ENCODE results near the gene NADK2.

Gene NADK2

GRCh38 chr5:36160617-36161016 lies 81.1 kb downstream of the NADK2 start:
- Histone ChIP-seq H3K9ac (ENCODE audit: low read depth, low read length) (no peak overlapping the region), H3K4me3 (ENCODE audit: low read length) (no peak overlapping the region), H3K36me3 (ENCODE audit: insufficient read depth, low read length) (peaks cover 100% of the 10 kb centered on the region), H3K9me3 (ENCODE audit: insufficient read depth, low read depth, low read length) (no peaks in the 10 kb centered on the region), H3K27ac (ENCODE audit: low read depth, low read length) (no peak overlapping the region), H3K4me1 (ENCODE audit: insufficient read depth, low read length) (no peaks in the 10 kb centered on the region), H3K27me3 (ENCODE audit: insufficient read depth, low read length) (no peaks in the 10 kb centered on the region)
- 95% methylated on average over 3 of the region's 3 CpGs for WGBS

GRCh38 chr5:36158144-36158543 lies 83.6 kb downstream of the NADK2 start:
- Histone ChIP-seq H3K9ac (ENCODE audit: low read depth, low read length) (no peak overlapping the region), H3K36me3 (ENCODE audit: insufficient read depth, low read length) (peaks cover 100% of the 10 kb centered on the region), H3K9me3 (ENCODE audit: insufficient read depth, low read depth, low read length) (no peaks in the 10 kb centered on the region), H3K27ac (ENCODE audit: low read depth, low read length) (no peak overlapping the region), H3K27me3 (ENCODE audit: insufficient read depth, low read length) (no peaks in the 10 kb centered on the region), H3K4me1 (ENCODE audit: insufficient read depth, low read length) (no peaks in the 10 kb centered on the region), H3K4me3 (ENCODE audit: low read length) (no peak overlapping the region)
- 98% methylated on average over 2 of the region's 2 CpGs for WGBS

- Histone ChIP-seq H3K4me1 (ENCODE audit: insufficient read depth, low read length) (no peaks in the 10 kb centered on the region), H3K27ac (ENCODE audit: low read depth, low read length) (no peak overlapping the region), H3K27me3 (ENCODE audit: insufficient read depth, low read length) (no peaks in the 10 kb centered on the region), H3K36me3 (ENCODE audit: insufficient read depth, low read length) (peaks cover 85% of the 10 kb centered on the region), H3K9ac (ENCODE audit: low read depth, low read length) (no peak overlapping the region), H3K9me3 (ENCODE audit: insufficient read depth, low read depth, low read length) (no peaks in the 10 kb centered on the region), H3K4me3 (ENCODE audit: low read length) (no peak overlapping the region)
- 72% methylated on average over 1 of the region's 1 CpG for WGBS
These were observed 85.1 kb downstream of the NADK2 start for GRCh38 chr5:36156619-36157018.

GRCh38 chr5:36156121-36156601 lies 85.6 kb downstream of the NADK2 start:
- no peaks in the 10 kb centered on the region for H3K4me1 ChIP-seq (ENCODE audit: insufficient read depth, low read length)
- H3K9me3 ChIP-seq (ENCODE audit: insufficient read depth, low read depth, low read length): no peaks in the 10 kb centered on the region
- H3K36me3 ChIP-seq (ENCODE audit: insufficient read depth, low read length): peaks cover 80% of the 10 kb centered on the region
- no peak overlapping the region for H3K9ac ChIP-seq (ENCODE audit: low read depth, low read length)
- 94% methylated on average over 4 of the region's 4 CpGs for WGBS
- H3K4me3 ChIP-seq (ENCODE audit: low read length): no peak overlapping the region
- H3K27ac ChIP-seq (ENCODE audit: low read depth, low read length): no peak overlapping the region
- H3K27me3 ChIP-seq (ENCODE audit: insufficient read depth, low read length): no peaks in the 10 kb centered on the region

GRCh38 chr5:36155291-36155690 lies 86.4 kb downstream of the NADK2 start:
- Histone ChIP-seq H3K4me1 (ENCODE audit: insufficient read depth, low read length) (no peaks in the 10 kb centered on the region), H3K27ac (ENCODE audit: low read depth, low read length) (no peak overlapping the region), H3K9ac (ENCODE audit: low read depth, low read length) (no peak overlapping the region), H3K36me3 (ENCODE audit: insufficient read depth, low read length) (peaks cover 72% of the 10 kb centered on the region), H3K4me3 (ENCODE audit: low read length) (no peak overlapping the region), H3K27me3 (ENCODE audit: insufficient read depth, low read length) (no peaks in the 10 kb centered on the region), H3K9me3 (ENCODE audit: insufficient read depth, low read depth, low read length) (no peaks in the 10 kb centered on the region)
- WGBS: 89% methylated on average over 5 of the region's 7 CpGs

- Histone ChIP-seq H3K4me1 (ENCODE audit: insufficient read depth, low read length) (no peaks in the 10 kb centered on the region), H3K9ac (ENCODE audit: low read depth, low read length) (no peak overlapping the region), H3K27me3 (ENCODE audit: insufficient read depth, low read length) (no peaks in the 10 kb centered on the region), H3K27ac (ENCODE audit: low read depth, low read length) (no peak overlapping the region), H3K4me3 (ENCODE audit: low read length) (peak overlapping the region; percentile 98; the same call in 1 of the 2 replicates), H3K9me3 (ENCODE audit: insufficient read depth, low read depth, low read length) (no peaks in the 10 kb centered on the region), H3K36me3 (ENCODE audit: insufficient read depth, low read length) (peaks cover 56% of the 10 kb centered on the region)
- WGBS: 90% methylated on average over 4 of the region's 4 CpGs
These were observed 88.0 kb downstream of the NADK2 start for GRCh38 chr5:36153726-36154125.

GRCh38 chr5:36153298-36153677 lies 88.4 kb downstream of the NADK2 start:
- no peaks in the 10 kb centered on the region for H3K4me1 ChIP-seq (ENCODE audit: insufficient read depth, low read length)

GRCh38 chr5:36152324-36153297 lies 89.1 kb downstream of the NADK2 start:
- 3% methylated on average over 23 of the region's 24 CpGs for WGBS
- H3K4me3 ChIP-seq (ENCODE audit: low read length): peak overlapping the region; percentile 98
- H3K9ac ChIP-seq (ENCODE audit: low read depth, low read length): peak overlapping the region; percentile 97
- H3K27me3 ChIP-seq (ENCODE audit: insufficient read depth, low read length): no peaks in the 10 kb centered on the region
- H3K9me3 ChIP-seq (ENCODE audit: insufficient read depth, low read depth, low read length): no peaks in the 10 kb centered on the region
- H3K27ac ChIP-seq (ENCODE audit: low read depth, low read length): peak overlapping the region; percentile 49; the same call in 1 of the 2 replicates
- no peaks in the 10 kb centered on the region for H3K4me1 ChIP-seq (ENCODE audit: insufficient read depth, low read length)
- H3K36me3 ChIP-seq (ENCODE audit: insufficient read depth, low read length): peaks cover 45% of the 10 kb centered on the region

More at GRCh38 chr5:36153298-36153677, 88.4 kb downstream of the NADK2 start:
- Histone ChIP-seq H3K9ac (ENCODE audit: low read depth, low read length) (no peak overlapping the region), H3K36me3 (ENCODE audit: insufficient read depth, low read length) (peaks cover 52% of the 10 kb centered on the region), H3K27me3 (ENCODE audit: insufficient read depth, low read length) (no peaks in the 10 kb centered on the region), H3K27ac (ENCODE audit: low read depth, low read length) (no peak overlapping the region), H3K4me3 (ENCODE audit: low read length) (peak overlapping the region; percentile 98), H3K9me3 (ENCODE audit: insufficient read depth, low read depth, low read length) (no peaks in the 10 kb centered on the region)
- WGBS: 87% methylated on average over 7 of the region's 7 CpGs

- H3K9me3 ChIP-seq (ENCODE audit: insufficient read depth, low read depth, low read length): no peaks in the 10 kb centered on the region
- no peaks in the 10 kb centered on the region for H3K27me3 ChIP-seq (ENCODE audit: insufficient read depth, low read length)
- under 1% methylated on average over 81 of the region's 81 CpGs for WGBS
- H3K9ac ChIP-seq (ENCODE audit: low read depth, low read length): peak within 1 kb of the TSS; percentile 97
- peaks cover 36% of the 10 kb centered on the region for H3K36me3 ChIP-seq (ENCODE audit: insufficient read depth, low read length)
- no peaks in the 10 kb centered on the region for H3K4me1 ChIP-seq (ENCODE audit: insufficient read depth, low read length)
- H3K4me3 ChIP-seq (ENCODE audit: low read length): peak within 1 kb of the TSS; percentile 98
- peak within 1 kb of the TSS; percentile 49 for H3K27ac ChIP-seq (ENCODE audit: low read depth, low read length)
These were observed 90.0 kb downstream of the NADK2 start, which contains the start of the genes LMBRD2 and SKP2 for GRCh38 chr5:36151434-36152323. TSS of gene LMBRD2 (minus strand) at chr5:36151887. CDS start at chr5:36143349, 8,538 bp downstream. TSS of gene SKP2 (plus strand) at chr5:36152111. CDS start at chr5:36152263, 152 bp downstream.

- H3K4me1 ChIP-seq (ENCODE audit: insufficient read depth, low read length): no peaks in the 10 kb centered on the region
- H3K9ac ChIP-seq (ENCODE audit: low read depth, low read length): peak overlapping the region; percentile 69
- no peaks in the 10 kb centered on the region for H3K9me3 ChIP-seq (ENCODE audit: insufficient read depth, low read depth, low read length)
- H3K27ac ChIP-seq (ENCODE audit: low read depth, low read length): no peak overlapping the region
- peak overlapping the region; percentile 98 for H3K4me3 ChIP-seq (ENCODE audit: low read length)
- H3K27me3 ChIP-seq (ENCODE audit: insufficient read depth, low read length): no peaks in the 10 kb centered on the region
- 11% methylated on average over 22 of the region's 23 CpGs for WGBS
- peaks cover 27% of the 10 kb centered on the region for H3K36me3 ChIP-seq (ENCODE audit: insufficient read depth, low read length)
These were observed 90.9 kb downstream of the NADK2 start for GRCh38 chr5:36150676-36151433.

Data from HUES64 (cell line).